ENCODE measurements around the gene PAPOLA. TPM values are rescaled to one million over a fixed set of nuclear protein-coding genes. Genes with fewer than 3 reads are reported as not detected.

PAPOLA gene
- total RNA-seq, 1 donor from 2014 or later: 64.2 TPM

GRCh38 chr14:96516351-96516750 is 14.2 kb downstream of the PAPOLA start:
- Histone ChIP-seq H3K4me1 (peaks cover 2 to 32% of the 10 kb centered on the region in 2 donors), H3K4me3 (no peak overlapping the region), H3K27me3 (no peaks in the 10 kb centered on the region), H3K27ac (no peak overlapping the region), H3K36me3 (peaks cover 1 to 2% of the 10 kb centered on the region in 2 donors), H3K9me3 (no peaks in the 10 kb centered on the region)
- intact Hi-C loops (cut with DNase I): no loop called here
- no peak for TF ChIP-seq CTCF (IDR thresholded peaks at IDR 0.05)
- no peak for DNase-seq (ENCODE audit: low spot score in 2 of 2)

- peaks cover 0 to 14% of the 10 kb centered on the region in 2 donors for H3K4me1 ChIP-seq
- intact Hi-C loops (cut with DNase I): no loop called here
- no peak for TF ChIP-seq CTCF (IDR thresholded peaks at IDR 0.05)
- no peak for DNase-seq (ENCODE audit: low spot score in 2 of 2)
- H3K27me3 ChIP-seq: no peaks in the 10 kb centered on the region
- H3K9me3 ChIP-seq: no peaks in the 10 kb centered on the region
- peaks cover 20 to 21% of the 10 kb centered on the region in 2 donors for H3K36me3 ChIP-seq
- no peak overlapping the region for H3K27ac ChIP-seq
- H3K4me3 ChIP-seq: no peak overlapping the region
These were observed 17.8 kb downstream of the PAPOLA start for GRCh38 chr14:96519970-96520369.

GRCh38 chr14:96525452-96525851 is 23.3 kb downstream of the PAPOLA start:
- no peak for DNase-seq (ENCODE audit: low spot score in 2 of 2)
- H3K36me3 ChIP-seq: peaks cover 43 to 45% of the 10 kb centered on the region in 2 donors
- intact Hi-C loops (cut with DNase I): no loop called here

GRCh38 chr14:96532632-96533031 is 30.4 kb downstream of the PAPOLA start:
- Histone ChIP-seq H3K27me3 (no peaks in the 10 kb centered on the region), H3K36me3 (peaks cover 21 to 60% of the 10 kb centered on the region in 2 donors), H3K9me3 (no peaks in the 10 kb centered on the region), H3K4me3 (no peak overlapping the region), H3K4me1 (no peaks in the 10 kb centered on the region), H3K27ac (no peak overlapping the region)
- no peak for DNase-seq (ENCODE audit: low spot score in 2 of 2)
- intact Hi-C loops (cut with DNase I): no loop called here
- TF ChIP-seq CTCF (IDR thresholded peaks at IDR 0.05): no peak

More at GRCh38 chr14:96525452-96525851, 23.3 kb downstream of the PAPOLA start:
- Histone ChIP-seq H3K9me3 (no peaks in the 10 kb centered on the region), H3K27ac (no peak overlapping the region), H3K4me1 (no peaks in the 10 kb centered on the region), H3K4me3 (no peak overlapping the region), H3K27me3 (no peaks in the 10 kb centered on the region)
- TF ChIP-seq CTCF (IDR thresholded peaks at IDR 0.05): no peak

GRCh38 chr14:96536807-96537206 is 34.6 kb downstream of the PAPOLA start:
- H3K36me3 ChIP-seq: peaks cover 10 to 43% of the 10 kb centered on the region in 2 donors
- no peak overlapping the region for H3K27ac ChIP-seq
- no peak for DNase-seq (ENCODE audit: low spot score in 2 of 2)
- TF ChIP-seq CTCF (IDR thresholded peaks at IDR 0.05): no peak
- no peaks in the 10 kb centered on the region for H3K27me3 ChIP-seq
- no peaks in the 10 kb centered on the region for H3K4me1 ChIP-seq
- no peak overlapping the region for H3K4me3 ChIP-seq
- no peaks in the 10 kb centered on the region for H3K9me3 ChIP-seq
- intact Hi-C loops (cut with DNase I): no loop called here
